Colon (tissue), 2 donors: ENCODE measurements around the gene BORCS5.
"Not testable (repeated sequence)": the region's sequence is repeated elsewhere in the genome, so short reads cannot be mapped to it uniquely, and the experiment has no call there.

Experiments used
- FAIRE-seq: peaks from 2 replicates; lab custom pipeline; 2012; peaks lifted over from hg19 to GRCh38; lab: Jason Lieb, UNC
- donor health status: control.
- donor health status: control.

BORCS5 gene

GRCh38 chr12:12356896-12357718, at the start of gene BORCS5:
Gene BORCS5 (plus strand): TSS chr12:12357078. CDS start chr12:12357452, 374 bp downstream.
- FAIRE-seq, result peak; percentile 85

GRCh38 chr12:12310695-12311094, 46.2 kb upstream of the BORCS5 start:
- not testable (repeated sequence) for FAIRE-seq

DNA sequence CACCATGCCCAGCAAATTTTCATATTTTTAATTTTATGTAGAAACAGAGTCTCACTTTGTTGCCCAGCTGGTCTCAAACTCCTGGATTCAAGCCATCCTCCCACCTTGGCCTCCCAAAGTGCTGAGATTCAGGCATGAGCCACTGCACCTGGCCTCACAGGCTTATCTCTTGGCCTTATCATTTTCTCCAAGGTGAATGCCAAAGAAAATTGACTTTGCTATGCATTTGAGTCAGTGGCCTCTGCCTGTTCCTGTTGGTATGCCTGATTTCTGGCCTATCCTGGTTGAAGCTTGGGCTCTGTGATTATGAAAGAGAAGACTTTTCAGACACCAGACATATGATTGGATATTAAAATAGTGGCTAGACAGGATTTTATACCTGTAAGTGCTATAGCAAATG, 41.0 kb upstream of the BORCS5 start:
- no peak for FAIRE-seq

- FAIRE-seq, result no peak
Observed at GRCh38 chr12:12319451-12320183, 37.3 kb upstream of the BORCS5 start.

DNA sequence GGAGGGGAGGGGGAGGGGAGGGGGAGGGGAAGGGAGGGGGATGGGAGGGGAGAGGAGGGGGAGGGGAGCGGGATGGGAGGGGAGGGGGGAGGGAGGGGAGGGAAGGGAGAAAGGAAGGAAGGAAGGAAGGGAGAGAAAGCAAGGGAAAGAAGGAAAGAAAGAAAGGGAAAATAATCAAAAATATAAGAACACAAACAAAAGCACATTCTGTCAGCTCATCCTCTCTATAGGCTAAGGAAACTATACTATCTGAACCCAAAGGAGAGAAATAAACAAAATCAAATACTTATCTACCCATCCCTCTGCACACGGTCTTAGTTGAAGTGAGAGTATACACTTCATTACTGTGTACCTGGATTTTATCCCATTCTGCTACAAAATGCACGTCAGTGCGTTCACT, 33.8 kb upstream of the BORCS5 start:
- no peak for FAIRE-seq

GRCh38 chr12:12323591-12323990, 33.3 kb upstream of the BORCS5 start:
- FAIRE-seq, result no peak

GRCh38 chr12:12326262-12326661, 30.6 kb upstream of the BORCS5 start:
- FAIRE-seq, result no peak

DNA sequence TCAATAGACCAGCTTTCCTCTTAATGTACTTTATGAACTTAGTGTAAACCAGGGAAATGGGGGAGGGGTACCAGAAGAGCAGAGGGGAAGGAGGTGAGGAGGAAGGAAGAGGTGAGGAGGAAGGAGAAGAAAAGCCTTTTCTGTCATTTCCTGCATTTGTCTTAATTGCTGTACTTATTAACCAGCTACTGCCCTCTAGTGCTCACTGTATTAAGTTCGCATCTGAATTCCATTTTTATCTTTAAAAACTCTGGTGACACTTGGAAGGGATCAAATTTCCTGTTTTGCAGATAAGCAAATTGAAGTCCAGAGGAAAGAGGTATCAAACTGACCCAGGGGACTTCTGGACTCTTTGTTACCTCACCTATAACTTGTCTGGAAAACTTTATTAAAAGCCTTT, 29.1 kb upstream of the BORCS5 start:
- FAIRE-seq, result no peak

GRCh38 chr12:12331244-12331771, 25.6 kb upstream of the BORCS5 start:
- no peak for FAIRE-seq

DNA sequence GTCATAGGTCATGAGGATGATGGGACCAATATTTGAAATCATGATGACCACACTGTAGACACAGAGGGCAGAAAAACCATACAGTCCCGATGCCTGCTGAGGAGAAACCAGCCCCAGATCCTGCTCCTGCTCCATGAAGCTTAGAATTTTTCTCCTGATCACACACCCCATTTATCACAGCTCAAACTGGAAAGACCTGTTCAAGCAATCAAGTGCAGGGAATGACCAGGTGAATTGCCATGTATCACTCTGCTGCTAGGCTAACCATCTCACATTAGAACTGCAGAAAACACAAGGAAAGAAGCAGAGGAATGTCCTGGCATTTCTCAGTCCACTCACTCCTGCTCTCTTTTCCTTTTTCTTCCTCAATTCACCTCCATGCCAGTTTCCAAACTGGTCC, 25.0 kb upstream of the BORCS5 start:
- FAIRE-seq, result no peak

GRCh38 chr12:12333407-12334366, 23.2 kb upstream of the BORCS5 start:
- FAIRE-seq, result no peak

DNA sequence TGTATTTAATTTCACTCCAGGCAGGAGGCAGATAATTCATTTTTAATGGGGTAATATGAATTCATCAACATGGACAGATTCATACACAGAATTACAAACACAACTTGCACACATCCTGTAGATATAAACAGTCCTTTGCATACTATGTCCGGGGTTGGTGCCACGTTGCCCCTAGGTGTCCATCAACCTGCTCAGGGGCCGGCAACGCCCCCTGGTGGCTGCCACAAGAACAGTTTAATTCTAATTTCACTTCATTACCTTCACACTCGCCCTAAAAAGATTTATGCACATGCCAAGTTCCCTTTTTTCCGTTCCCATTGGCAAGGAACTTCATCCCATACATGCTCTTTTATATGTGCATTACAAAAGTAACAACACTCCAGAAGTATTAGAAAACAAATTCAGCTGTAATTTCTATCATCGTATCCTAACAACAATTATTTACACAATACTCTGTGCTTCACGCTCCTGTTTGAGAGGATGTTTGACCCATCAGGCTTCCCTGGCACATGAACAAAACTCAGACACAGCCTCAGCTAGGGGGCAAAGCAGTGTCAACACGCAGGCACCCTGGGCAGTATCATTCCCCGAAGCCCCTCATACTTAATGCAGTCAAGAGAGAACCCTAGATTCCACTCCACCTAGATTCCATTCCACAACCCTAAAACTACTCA, 22.4 kb upstream of the BORCS5 start:
- no peak for FAIRE-seq

DNA sequence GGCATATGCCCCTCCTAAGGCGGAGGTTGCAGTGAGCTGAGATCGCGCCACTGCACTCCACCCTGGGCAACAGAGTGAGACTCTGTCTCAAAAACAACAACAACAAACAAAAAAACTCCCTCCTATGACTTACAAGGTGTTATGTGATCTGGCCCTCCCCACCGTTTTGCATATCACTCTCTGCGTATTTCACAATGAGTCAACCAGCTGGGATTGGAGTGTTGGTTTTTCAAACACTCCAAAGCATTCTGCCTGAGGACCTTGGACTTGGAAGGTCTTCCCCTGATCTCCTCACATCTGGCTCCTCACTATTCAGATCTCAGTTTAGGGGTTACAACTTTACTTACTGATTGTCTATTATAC, 20.8 kb upstream of the BORCS5 start:
- no peak for FAIRE-seq

DNA sequence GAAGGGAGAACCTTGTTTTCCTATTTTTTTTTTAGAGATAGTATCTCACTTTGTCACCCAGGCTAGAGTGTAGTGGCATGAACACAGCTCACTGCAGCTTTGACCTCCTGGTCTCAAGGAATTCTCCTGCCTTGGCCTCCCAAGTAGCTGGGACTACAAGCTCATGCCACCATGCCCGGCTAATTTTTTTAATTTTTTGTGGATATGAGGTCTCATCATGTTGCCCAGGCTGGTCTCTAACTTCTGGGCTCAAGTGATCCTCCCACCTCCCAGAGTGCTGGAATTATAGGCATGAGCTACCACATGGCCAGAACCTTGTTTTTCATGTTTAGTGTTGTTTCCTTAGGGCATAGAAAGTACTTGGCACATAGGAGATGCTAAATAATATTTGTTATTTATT, 20.4 kb upstream of the BORCS5 start:
- FAIRE-seq, result no peak

- no peak for FAIRE-seq
Observed at GRCh38 chr12:12338527-12339168, 18.2 kb upstream of the BORCS5 start.

- no peak for FAIRE-seq
Observed at GRCh38 chr12:12349711-12350665, 6.9 kb upstream of the BORCS5 start, which contains the start of gene MANSC1. Gene MANSC1 (minus strand): TSS chr12:12350242. CDS start chr12:12343314, 6,928 bp downstream.

- FAIRE-seq, result peak; percentile 36
Observed at GRCh38 chr12:12350868-12351463, 5.9 kb upstream of the BORCS5 start.

GRCh38 chr12:12351468-12352185, 5.3 kb upstream of the BORCS5 start:
- not testable (repeated sequence) for FAIRE-seq

DNA sequence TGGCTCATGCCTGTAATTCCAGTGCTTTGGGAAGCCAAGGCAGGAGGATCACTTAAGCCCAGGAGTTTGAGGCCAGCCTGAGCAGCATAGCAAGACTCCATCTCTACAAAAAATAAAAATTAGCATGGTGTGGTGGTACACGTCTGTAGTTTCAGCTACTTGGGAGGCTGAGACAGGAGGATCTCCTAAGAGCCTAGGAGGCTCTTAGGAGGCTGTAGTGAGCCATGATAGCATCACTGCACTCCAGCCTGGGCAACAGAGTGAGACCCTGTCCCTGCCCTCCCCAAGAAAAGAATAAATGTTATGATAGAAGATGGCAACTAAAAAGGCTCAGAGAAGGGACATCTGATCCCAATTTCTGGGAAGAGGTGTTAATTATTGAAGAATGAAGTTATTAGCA, 3.6 kb upstream of the BORCS5 start:
- no peak for FAIRE-seq
